K562 (cell line): ENCODE measurements around the gene MAGIX. TPM values are rescaled to one million over a fixed set of nuclear protein-coding genes. Genes with fewer than 3 reads are reported as not detected.

ENCODE experiments used
- BRCA1 ChIP-seq, 2 experiments: fragments of 450-650 bp in 1 of 2; sonication (generic) in 1 of 2; formaldehyde crosslinking in 1 of 2; IDR thresholded peaks; 2 replicates each; pipeline versions ENCODE4 v1.5.0 to v1.6.1; 2017 to 2020; ENCODE audit warnings: mild to moderate bottlenecking in 1 of 2, missing genetic modification reagents in 1 of 2
- CCAR2 ChIP-seq: fragments of 200-400 bp; formaldehyde crosslinking; IDR thresholded peaks from 2 replicates; pipeline ENCODE4 v1.6.1; 2017; ENCODE audit warnings: mild to moderate bottlenecking, low read depth, low read length
- ELF2 ChIP-seq: fragments of 250-450 bp; sonication (Bioruptor Pico); IDR thresholded peaks from 2 replicates; pipeline ENCODE4 v1.5.0; 2021; ENCODE audit warnings: mild to moderate bottlenecking
- ELK1 ChIP-seq: sonication (generic); formaldehyde crosslinking; IDR thresholded peaks from 2 replicates; pipeline ENCODE4 v1.8.1; 2022; ENCODE audit warnings: missing genetic modification reagents
- GABPB2 ChIP-seq: fragments of 250-450 bp; sonication (Bioruptor Pico); conservative IDR thresholded peaks from 2 replicates; pipeline ENCODE4 v1.5.1; 2021; ENCODE audit warnings: mild to moderate bottlenecking
- HNRNPUL1 ChIP-seq: fragments of 200-400 bp; formaldehyde crosslinking; IDR thresholded peaks from 2 replicates; pipeline ENCODE4 v1.6.1; 2017; ENCODE audit warnings: low read length
- ILK ChIP-seq: fragments of 450-650 bp; IDR thresholded peaks from 2 replicates; pipeline ENCODE4 v1.6.1; 2016; ENCODE audit warnings: missing genetic modification characterization, low read depth, mild to moderate bottlenecking, missing compliant biosample characterization, moderate library complexity, borderline replicate concordance
- JUND ChIP-seq, 2 experiments: IDR thresholded peaks; 2 replicates in 1 of 2; 3 replicates in 1 of 2; pipeline ENCODE4 v1.6.1; 2011; ENCODE audit warnings: borderline replicate concordance in 2 of 2, low read depth in 2 of 2, low read length in 2 of 2, improper control_type of control experiment in 1 of 2, missing biosample characterization in 1 of 2, missing genetic modification characterization in 1 of 2, missing genetic modification reagents in 1 of 2
- KHSRP ChIP-seq: fragments of 450-650 bp; IDR thresholded peaks from 2 replicates; pipeline ENCODE4 v1.6.1; 2017
- MAFF ChIP-seq: IDR thresholded peaks from 2 replicates; pipeline ENCODE4 v1.6.1; 2012; ENCODE audit warnings: low read length, improper control_type of control experiment
- MAFG ChIP-seq: fragments of 450-650 bp; conservative IDR thresholded peaks from 2 replicates; pipeline ENCODE4 v1.6.1; 2016; ENCODE audit warnings: missing genetic modification characterization, missing compliant biosample characterization
- NR2F6 ChIP-seq: fragments of 450-650 bp; formaldehyde crosslinking; IDR thresholded peaks from 2 replicates; pipeline ENCODE4 v1.4.0; 2020; ENCODE audit warnings: mild to moderate bottlenecking
- PHB2 ChIP-seq: fragments of 450-650 bp; IDR thresholded peaks from 2 replicates; pipeline ENCODE4 v1.6.1; 2017; ENCODE audit warnings: low read depth
- POLR2AphosphoS5 ChIP-seq: IDR thresholded peaks from 2 replicates; pipeline ENCODE4 v1.6.1; 2011; ENCODE audit warnings: mild to moderate bottlenecking, low read depth, low read length, moderate library complexity; ENCODE audit not compliant: control insufficient read depth, insufficient read depth
- PTRF ChIP-seq: fragments of 450-650 bp; IDR thresholded peaks from 2 replicates; pipeline ENCODE4 v1.6.1; 2016; ENCODE audit warnings: mild to moderate bottlenecking, missing genetic modification characterization, missing compliant biosample characterization
- RBM15 ChIP-seq: fragments of 200-400 bp; formaldehyde crosslinking; IDR thresholded peaks from 2 replicates; pipeline ENCODE4 v1.6.1; 2018; ENCODE audit warnings: mild to moderate bottlenecking, low read length, moderate library complexity; ENCODE audit not compliant: insufficient read depth
- RNF2 ChIP-seq: sonication (generic); IDR thresholded peaks from 2 replicates; pipeline ENCODE4 v1.6.1; 2016
- SMAD3 ChIP-seq: fragments of 450-650 bp; formaldehyde crosslinking; conservative IDR thresholded peaks from 2 replicates; pipeline ENCODE4 v1.4.0; 2020; ENCODE audit warnings: mild to moderate bottlenecking
- SREBF2 ChIP-seq: sonication (generic); formaldehyde crosslinking; IDR thresholded peaks from 2 replicates; pipeline ENCODE4 v1.4.0; 2020; ENCODE audit warnings: mild to moderate bottlenecking, missing genetic modification reagents
- TSHZ1 ChIP-seq: fragments of 250-450 bp; sonication (Bioruptor Pico); IDR thresholded peaks from 2 replicates; pipeline ENCODE4 v1.4.0; 2020; ENCODE audit warnings: mild to moderate bottlenecking, moderate library complexity
- USF1 ChIP-seq: sonication (generic); formaldehyde crosslinking; IDR thresholded peaks from 2 replicates; pipeline ENCODE4 v1.9.0; 2022; ENCODE audit warnings: mild to moderate bottlenecking, missing genetic modification reagents
- ZC3H4 ChIP-seq: sonication (generic); formaldehyde crosslinking; IDR thresholded peaks from 2 replicates; pipeline ENCODE4 v1.9.0; 2021; ENCODE audit warnings: missing genetic modification reagents, borderline replicate concordance
- ZFX ChIP-seq: sonication (generic); formaldehyde crosslinking; IDR thresholded peaks from 2 replicates; pipeline ENCODE4 v1.8.0; 2022; ENCODE audit warnings: mild to moderate bottlenecking, missing genetic modification reagents, moderate library complexity
- ZNF24 ChIP-seq: fragments of 450-650 bp; IDR thresholded peaks from 2 replicates; pipeline ENCODE4 v1.6.1; 2016
- ZNF707 ChIP-seq: fragments of 250-450 bp; sonication (Bioruptor Pico); conservative IDR thresholded peaks from 2 replicates; pipeline ENCODE4 v1.8.0; 2022; ENCODE audit warnings: inconsistent platforms, mild to moderate bottlenecking, moderate library complexity
- polyA plus RNA-seq, 8 experiments: library from polyadenylated mRNA; depleted of rRNA in 4 of 8; stranded (reverse) in 5 of 8; unstranded in 3 of 8; fragments of >200 nt; fragmentation: Nextera tagmentation in 2 of 8; fragmentation: Illumina TruSeq in 1 of 8; extraction: Ambion mirVana in 2 of 8; extraction: Trizol in 1 of 8; gene quantifications; 2 replicates each; pipeline versions ENCODE4 v1.2.1 to v1.2.3, GENCODE V29; 2011 to 2014; ENCODE audit warnings: inconsistent platforms in 1 of 8, missing spikeins in 1 of 8
- total RNA-seq, 7 experiments: library from RNA; depleted of rRNA in 6 of 7; stranded (reverse); fragments of >200 nt in 6 of 7; fragmentation: Illumina TruSeq in 2 of 7; extraction: Trizol in 2 of 7; gene quantifications; 2 replicates each; pipeline versions ENCODE4 v1.2.1 to v1.2.3, GENCODE V29; 2011 to 2021; ENCODE audit warnings: low replicate concordance in 1 of 7

The MAGIX gene
- total and polyA plus RNA-seq, 9 of the 15 experiments (the other 6 are each of a cell fraction or from before 2014, with no cell fraction given): 0.08 to 3.5 (median 0.47) TPM

- TF ChIP-seq JUND (IDR thresholded peaks at IDR 0.05; ENCODE audit: borderline replicate concordance, low read depth, low read length): peak; percentile 15; the same call in 1 of the 2 replicates
- TF ChIP-seq JUND (tag; IDR thresholded peaks at IDR 0.05; ENCODE audit: borderline replicate concordance, low read depth, low read length): no peak
- no peak for TF ChIP-seq ZNF707 (CRISPR knock-in tag)
- no peak for TF ChIP-seq PHB2
- TF ChIP-seq SMAD3 (CRISPR knock-in tag): no peak
- TF ChIP-seq BRCA1 (IDR thresholded peaks at IDR 0.05): no peak
- TF ChIP-seq BRCA1 (CRISPR knock-in tag; IDR thresholded peaks at IDR 0.05): no peak
- TF ChIP-seq CCAR2: no peak
- TF ChIP-seq ZFX (CRISPR knock-in tag): no peak
- no peak for TF ChIP-seq HNRNPUL1
- no peak for TF ChIP-seq GABPB2 (CRISPR knock-in tag)
- TF ChIP-seq RNF2: 0 out of 2 replicates have a peak, but pooled peaks have one; percentile 41
- TF ChIP-seq KHSRP: 0 out of 2 replicates have a peak, but pooled peaks have one; percentile 13
- no peak for TF ChIP-seq ILK (tag)
- TF ChIP-seq ZNF24: no peak
- TF ChIP-seq MAFG: no peak
- no peak for TF ChIP-seq MAFF
- TF ChIP-seq ZC3H4: no peak
- TF ChIP-seq ELF2 (CRISPR knock-in tag): no peak
- TF ChIP-seq TSHZ1 (CRISPR knock-in tag): no peak
- no peak for TF ChIP-seq ELK1 (CRISPR knock-in tag)
- TF ChIP-seq USF1 (CRISPR knock-in tag): no peak
- TF ChIP-seq NR2F6 (CRISPR knock-in tag): no peak
- TF ChIP-seq SREBF2 (CRISPR knock-in tag): no peak
- no peak for TF ChIP-seq RBM15
- TF ChIP-seq POLR2AphosphoS5: peak; percentile 56
- TF ChIP-seq PTRF (tag): no peak
These were observed 28.4 kb downstream of the MAGIX start (continued) for GRCh38 chrX:49190821-49191573.
